NCI-H2196 (cell line): ENCODE measurements around the gene PCSK4.

Source experiments
- DNase-seq: peaks from one replicate; lab custom pipeline; 2025; ENCODE audit not compliant: unreplicated experiment; lab: John Stamatoyannopoulos, UW

The PCSK4 gene

GRCh38 chr19:1472231-1473084, 17.7 kb downstream of the PCSK4 start:
- no peak for DNase-seq

- no peak for DNase-seq
These were observed 18.5 kb downstream of the PCSK4 start for GRCh38 chr19:1471515-1472160.

GRCh38 chr19:1471010-1471514, 19.1 kb downstream of the PCSK4 start:
- peak; percentile 52 for DNase-seq

- peak; percentile 68 for DNase-seq
These were observed 19.7 kb downstream of the PCSK4 start for GRCh38 chr19:1470305-1471009.

- DNase-seq: no peak
These were observed 20.2 kb downstream of the PCSK4 start for GRCh38 chr19:1470055-1470304.

- no peak for DNase-seq
These were observed 20.7 kb downstream of the PCSK4 start for GRCh38 chr19:1469255-1470054.

- no peak for DNase-seq
These were observed 21.3 kb downstream of the PCSK4 start for GRCh38 chr19:1468821-1469254.

- no peak for DNase-seq
These were observed 21.8 kb downstream of the PCSK4 start for GRCh38 chr19:1468274-1468820.

GRCh38 chr19:1467490-1468273, 22.5 kb downstream of the PCSK4 start:
- no peak for DNase-seq

GRCh38 chr19:1467215-1467489, 23.0 kb downstream of the PCSK4 start:
- no peak for DNase-seq

GRCh38 chr19:1466461-1467214, 23.5 kb downstream of the PCSK4 start:
- no peak for DNase-seq

GRCh38 chr19:1466018-1466460, 24.1 kb downstream of the PCSK4 start:
- no peak for DNase-seq

GRCh38 chr19:1465191-1466016, 24.7 kb downstream of the PCSK4 start:
- DNase-seq: no peak

- no peak for DNase-seq
These were observed 28.3 kb downstream of the PCSK4 start for GRCh38 chr19:1461862-1462261.

- no peak for DNase-seq
These were observed 29.8 kb downstream of the PCSK4 start for GRCh38 chr19:1460033-1460995.

GRCh38 chr19:1459479-1459878, 30.7 kb downstream of the PCSK4 start:
- DNase-seq: no peak

GRCh38 chr19:1457892-1458291, 32.3 kb downstream of the PCSK4 start:
- no peak for DNase-seq
